Measurements from ENCODE around the gene SH3BP2. TPM values are rescaled to one million over a fixed set of nuclear protein-coding genes. Genes with fewer than 3 reads are reported as not detected.

The SH3BP2 gene
- polyA plus RNA-seq, 1 donor from 2014 or later, result 87.9 TPM

DNA sequence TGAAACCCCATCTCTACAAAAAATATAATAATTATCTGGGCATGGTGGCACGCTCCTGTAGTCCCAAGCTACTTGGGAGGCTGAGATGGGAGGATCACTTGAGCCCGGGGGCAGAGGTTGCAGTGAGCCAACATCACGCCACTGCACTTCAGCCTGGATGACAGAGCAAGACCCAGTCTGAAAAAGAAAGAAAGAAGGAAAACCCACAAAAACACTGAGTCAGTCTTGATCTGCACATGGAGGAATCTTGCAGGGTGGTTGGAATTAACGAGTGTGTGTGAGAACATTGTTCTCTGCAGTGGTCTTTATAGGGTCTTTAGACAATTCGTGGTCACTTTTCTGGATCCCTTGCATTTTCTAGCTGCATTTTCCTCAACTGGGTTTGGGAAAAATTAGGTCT, 74.0 kb downstream of the SH3BP2 start:
- H3K9me2 ChIP-seq (ENCODE audit: insufficient read depth, low read length), result no peaks in the 10 kb centered on the region
- H3K36me3 ChIP-seq (ENCODE audit: insufficient read depth, low read length), result no peaks in the 10 kb centered on the region
- TF ChIP-seq TAF1 (IDR thresholded peaks at IDR 0.05; ENCODE audit: low read depth) (no peak), CTCF (IDR thresholded peaks at IDR 0.05; ENCODE audit: poor library complexity, severe bottlenecking) (no peak), RAD21 (conservative IDR thresholded peaks at IDR 0.05) (no peak), MXI1 (conservative IDR thresholded peaks at IDR 0.05; ENCODE audit: poor library complexity, severe bottlenecking) (no peak), SMC3 (conservative IDR thresholded peaks at IDR 0.05; ENCODE audit: poor library complexity) (no peak), POLR2AphosphoS5 (IDR thresholded peaks at IDR 0.05) (no peak), EP300 (conservative IDR thresholded peaks at IDR 0.05; ENCODE audit: poor library complexity, severe bottlenecking) (no peak)
- no peak overlapping the region for H3K4me3 ChIP-seq (ENCODE audit: low read length)
- no peak overlapping the region for H3K9ac ChIP-seq (ENCODE audit: low read length)
- H2AFZ ChIP-seq (ENCODE audit: low read depth, low read length), result no peak overlapping the region
- H3K27me3 ChIP-seq (ENCODE audit: insufficient read depth, low read depth, low read length), result no peaks in the 10 kb centered on the region
- no peak overlapping the region for H3K27ac ChIP-seq (ENCODE audit: low read length)
- no peaks in the 10 kb centered on the region for H3K9me3 ChIP-seq (ENCODE audit: low read length)
- peaks cover 46% of the 10 kb centered on the region for H3K79me2 ChIP-seq (replicated peaks; ENCODE audit: insufficient read depth, low read length)
- no peak overlapping the region for H3K4me2 ChIP-seq (ENCODE audit: low read length)
- no peaks in the 10 kb centered on the region for H3F3A ChIP-seq (ENCODE audit: insufficient read depth, low read length, poor library complexity, severe bottlenecking)
- peaks cover 3% of the 10 kb centered on the region for H4K20me1 ChIP-seq (ENCODE audit: insufficient read depth)

DNA sequence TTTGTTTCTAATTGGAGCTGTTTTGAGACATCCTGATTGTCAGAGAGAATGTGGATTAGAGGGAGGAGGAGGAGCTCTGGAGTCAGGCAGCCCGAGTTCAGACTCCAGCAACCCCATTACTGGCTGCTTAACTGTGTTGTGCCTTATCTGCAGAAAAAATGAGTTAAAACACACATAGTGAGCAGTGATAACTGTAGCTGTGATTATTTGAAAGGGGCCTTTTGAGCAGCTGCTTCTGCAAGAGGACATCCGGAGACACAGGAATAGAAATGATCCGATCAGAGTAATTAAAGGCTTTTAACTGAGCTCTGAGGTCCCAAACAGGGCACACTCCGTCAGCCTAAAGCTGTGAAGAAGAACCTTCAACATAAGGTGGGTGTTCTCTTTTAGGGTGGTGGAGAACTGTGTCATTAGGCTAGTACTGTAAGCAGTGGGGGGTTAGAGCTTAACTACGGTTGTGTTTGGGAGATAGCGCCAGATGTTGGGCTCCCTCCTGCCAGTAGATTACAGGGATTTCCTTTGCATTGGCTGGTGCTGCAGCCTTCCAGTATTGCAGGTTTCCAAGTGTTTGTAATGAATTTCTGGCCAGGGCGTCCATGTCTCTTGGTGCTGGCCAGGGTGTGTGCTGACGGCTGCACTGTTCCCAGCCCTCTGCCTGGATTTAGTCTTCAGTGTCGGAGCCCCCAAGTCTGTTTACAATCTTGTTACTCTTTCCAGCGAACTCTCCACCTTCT, 75.0 kb downstream of the SH3BP2 start:
- Histone ChIP-seq H3K79me2 (replicated peaks; ENCODE audit: insufficient read depth, low read length) (peaks cover 47% of the 10 kb centered on the region), H3K4me3 (ENCODE audit: low read length) (no peak overlapping the region), H3K27me3 (ENCODE audit: insufficient read depth, low read depth, low read length) (no peaks in the 10 kb centered on the region), H3K9me2 (ENCODE audit: insufficient read depth, low read length) (no peaks in the 10 kb centered on the region), H3K9me3 (ENCODE audit: low read length) (no peaks in the 10 kb centered on the region), H3F3A (ENCODE audit: insufficient read depth, low read length, poor library complexity, severe bottlenecking) (no peaks in the 10 kb centered on the region), H2AFZ (ENCODE audit: low read depth, low read length) (no peak overlapping the region), H3K27ac (ENCODE audit: low read length) (no peak overlapping the region), H3K9ac (ENCODE audit: low read length) (no peak overlapping the region), H3K4me2 (ENCODE audit: low read length) (no peak overlapping the region), H4K20me1 (ENCODE audit: insufficient read depth) (peaks cover 3% of the 10 kb centered on the region), H3K36me3 (ENCODE audit: insufficient read depth, low read length) (no peaks in the 10 kb centered on the region)
- TF ChIP-seq CTCF (IDR thresholded peaks at IDR 0.05; ENCODE audit: poor library complexity, severe bottlenecking) (no peak), EP300 (conservative IDR thresholded peaks at IDR 0.05; ENCODE audit: poor library complexity, severe bottlenecking) (no peak), POLR2AphosphoS5 (IDR thresholded peaks at IDR 0.05) (no peak), RAD21 (conservative IDR thresholded peaks at IDR 0.05) (no peak), SMC3 (conservative IDR thresholded peaks at IDR 0.05; ENCODE audit: poor library complexity) (no peak), MXI1 (conservative IDR thresholded peaks at IDR 0.05; ENCODE audit: poor library complexity, severe bottlenecking) (no peak), REST (IDR thresholded peaks at IDR 0.05; ENCODE audit: borderline replicate concordance) (no peak), EZH2 (IDR thresholded peaks at IDR 0.05; ENCODE audit: borderline replicate concordance, insufficient read depth, low read length, poor library complexity, severe bottlenecking) (no peak)

Measured in neural cell (in vitro differentiated cells).